Prostate gland (tissue), 2 donors: ENCODE data around the gene TFEC.

Experiments
- CTCF ChIP-seq, 4 experiments: fragments of 200-600 bp in 2 of 4; fragments of 450-650 bp in 2 of 4; sonication (generic) in 2 of 4; IDR thresholded peaks; 1 replicate in 3 of 4; 2 replicates in 1 of 4; pipeline ENCODE4 v1.5.1; 2016 to 2019; ENCODE audit warnings: antibody characterized with exemption in 4 of 4, mild to moderate bottlenecking in 2 of 4, moderate library complexity in 2 of 4
- POLR2A ChIP-seq: fragments of 450-650 bp; IDR thresholded peaks from one replicate; pipeline ENCODE4 v1.6.1; 2016; ENCODE audit warnings: antibody characterized with exemption, mild to moderate bottlenecking
- POLR2AphosphoS5 ChIP-seq: sonication (generic); formaldehyde crosslinking; IDR thresholded peaks from one replicate; pipeline ENCODE4 v1.6.1; 2017; ENCODE audit warnings: antibody characterized with exemption

DNA sequence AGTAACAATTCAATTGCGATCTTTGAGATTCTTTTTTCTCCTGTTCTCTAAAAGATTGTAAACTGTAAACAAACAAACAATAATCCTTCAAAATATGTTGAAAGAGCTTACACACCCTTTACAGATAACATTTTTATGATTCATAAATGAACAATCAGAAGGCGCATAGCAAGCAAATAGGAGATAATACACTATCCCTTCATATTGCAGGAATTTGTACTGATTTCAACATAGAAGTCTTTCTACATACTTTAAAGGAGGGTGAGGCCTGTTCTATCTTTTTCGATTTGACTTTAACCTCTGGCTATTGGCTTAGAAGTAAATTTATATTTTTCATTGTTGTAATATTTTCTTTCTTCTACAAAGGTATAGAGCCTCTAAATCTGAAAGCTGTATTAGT lies 57.2 kb downstream of the TFEC start:
- TF ChIP-seq POLR2AphosphoS5, result no peak
- TF ChIP-seq CTCF (IDR thresholded peaks at IDR 0.05), result no peak
- no peak for TF ChIP-seq POLR2A
